ENCODE measurements around the gene NUP54.
A peak's percentile ranks its signal among the peaks of the same experiment; 100 is the strongest.

NUP54 gene

GRCh38 chr4:76148142-76148865 is at the start of gene NUP54:
TSS of gene NUP54 (minus strand) at chr4:76148397. CDS start at chr4:76148374, 23 bp downstream.
- peak; percentile 97 for DNase-seq (ENCODE audit: low read depth)

GRCh38 chr4:76197031-76197743 is 49.0 kb upstream of the NUP54 start:
- DNase-seq (ENCODE audit: low read depth) = peak; percentile 65

- no peak for DNase-seq (ENCODE audit: low read depth)
These were observed 48.2 kb upstream of the NUP54 start for GRCh38 chr4:76196376-76196775.

- DNase-seq (ENCODE audit: low read depth) = peak; percentile 37
These were observed 47.1 kb upstream of the NUP54 start for GRCh38 chr4:76195326-76195725.

GRCh38 chr4:76194325-76194724 is 46.1 kb upstream of the NUP54 start:
- DNase-seq (ENCODE audit: low read depth) = peak; percentile 98

GRCh38 chr4:76192236-76192635 is 44.0 kb upstream of the NUP54 start:
- no peak for DNase-seq (ENCODE audit: low read depth)

- DNase-seq (ENCODE audit: low read depth) = no peak
These were observed 40.4 kb upstream of the NUP54 start for GRCh38 chr4:76188557-76188956.

- DNase-seq (ENCODE audit: low read depth) = no peak
These were observed 40.0 kb upstream of the NUP54 start for GRCh38 chr4:76188149-76188548.

GRCh38 chr4:76187152-76187551 is 39.0 kb upstream of the NUP54 start:
- no peak for DNase-seq (ENCODE audit: low read depth)

- DNase-seq (ENCODE audit: low read depth) = no peak
These were observed 34.3 kb upstream of the NUP54 start for GRCh38 chr4:76182463-76182862.

GRCh38 chr4:76179398-76180318 is 31.5 kb upstream of the NUP54 start:
- peak; percentile 78 for DNase-seq (ENCODE audit: low read depth)

GRCh38 chr4:76178296-76178695 is 30.1 kb upstream of the NUP54 start:
- DNase-seq (ENCODE audit: low read depth) = no peak

- no peak for DNase-seq (ENCODE audit: low read depth)
These were observed 29.5 kb upstream of the NUP54 start for GRCh38 chr4:76177709-76178108.

- DNase-seq (ENCODE audit: low read depth) = no peak
These were observed 27.1 kb upstream of the NUP54 start for GRCh38 chr4:76175336-76175735.

GRCh38 chr4:76174216-76174615 is 26.0 kb upstream of the NUP54 start:
- no peak for DNase-seq (ENCODE audit: low read depth)

- no peak for DNase-seq (ENCODE audit: low read depth)
These were observed 20.5 kb upstream of the NUP54 start for GRCh38 chr4:76168688-76169087.

GRCh38 chr4:76166480-76166879 is 18.3 kb upstream of the NUP54 start:
- no peak for DNase-seq (ENCODE audit: low read depth)

- no peak for DNase-seq (ENCODE audit: low read depth)
These were observed 12.2 kb upstream of the NUP54 start for GRCh38 chr4:76160355-76160754.

GRCh38 chr4:76156635-76157034 is 8.4 kb upstream of the NUP54 start:
- DNase-seq (ENCODE audit: low read depth) = peak; percentile 58

GRCh38 chr4:76155979-76156378 is 7.8 kb upstream of the NUP54 start:
- DNase-seq (ENCODE audit: low read depth) = no peak

- DNase-seq (ENCODE audit: low read depth) = no peak
These were observed 5.2 kb upstream of the NUP54 start for GRCh38 chr4:76153356-76153755.

- peak; percentile 91 for DNase-seq (ENCODE audit: low read depth)
These were observed 599 bp downstream of the NUP54 start for GRCh38 chr4:76147454-76148141.
